SH-SY5Y (cell line): Measurements from ENCODE around the gene PLAAT4.

Experiments used
- GATA2 ChIP-seq: IDR thresholded peaks from 2 replicates; pipeline ENCODE4 v1.6.1; 2011; ENCODE audit warnings: mild to moderate bottlenecking, low read depth, low read length
- GATA3 ChIP-seq: IDR thresholded peaks from 2 replicates; pipeline ENCODE4 v1.6.1; 2011; ENCODE audit warnings: low read depth, mild to moderate bottlenecking, low read length, moderate library complexity

- no peak for TF ChIP-seq GATA3
- no peak for TF ChIP-seq GATA2
These were observed 29.7 kb upstream of the PLAAT4 start for GRCh38 chr11:63506876-63507275.
